Thyroid gland (tissue), 4 donors: ENCODE data around the gene HLA-DQA1.

Experiments used
- POLR2A ChIP-seq, 2 donors: fragments of 450-650 bp; IDR thresholded peaks; one replicate each; pipeline ENCODE4 v1.6.1; 2017; ENCODE audit warnings: antibody characterized with exemption in 2 of 2, mild to moderate bottlenecking in 2 of 2, moderate library complexity in 1 of 2
- TF ChIP-seq, protein P1 (sequence below), 6 experiments: fragments of 200-600 bp in 3 of 6; fragments of 450-650 bp in 3 of 6; sonication (generic) in 3 of 6; IDR thresholded peaks; one replicate each; pipeline ENCODE4 v1.5.1; 2016 to 2019; ENCODE audit warnings: antibody characterized with exemption in 6 of 6, mild to moderate bottlenecking in 2 of 6, inconsistent platforms in 1 of 6, moderate library complexity in 1 of 6

GRCh38 chr6:32621372-32621771, 15.8 kb upstream of the HLA-DQA1 start:
- TF ChIP-seq POLR2A (IDR thresholded peaks at IDR 0.05), result no peak
- TF ChIP-seq, protein P1, sequence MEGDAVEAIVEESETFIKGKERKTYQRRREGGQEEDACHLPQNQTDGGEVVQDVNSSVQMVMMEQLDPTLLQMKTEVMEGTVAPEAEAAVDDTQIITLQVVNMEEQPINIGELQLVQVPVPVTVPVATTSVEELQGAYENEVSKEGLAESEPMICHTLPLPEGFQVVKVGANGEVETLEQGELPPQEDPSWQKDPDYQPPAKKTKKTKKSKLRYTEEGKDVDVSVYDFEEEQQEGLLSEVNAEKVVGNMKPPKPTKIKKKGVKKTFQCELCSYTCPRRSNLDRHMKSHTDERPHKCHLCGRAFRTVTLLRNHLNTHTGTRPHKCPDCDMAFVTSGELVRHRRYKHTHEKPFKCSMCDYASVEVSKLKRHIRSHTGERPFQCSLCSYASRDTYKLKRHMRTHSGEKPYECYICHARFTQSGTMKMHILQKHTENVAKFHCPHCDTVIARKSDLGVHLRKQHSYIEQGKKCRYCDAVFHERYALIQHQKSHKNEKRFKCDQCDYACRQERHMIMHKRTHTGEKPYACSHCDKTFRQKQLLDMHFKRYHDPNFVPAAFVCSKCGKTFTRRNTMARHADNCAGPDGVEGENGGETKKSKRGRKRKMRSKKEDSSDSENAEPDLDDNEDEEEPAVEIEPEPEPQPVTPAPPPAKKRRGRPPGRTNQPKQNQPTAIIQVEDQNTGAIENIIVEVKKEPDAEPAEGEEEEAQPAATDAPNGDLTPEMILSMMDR (IDR thresholded peaks at IDR 0.05), result no peak
